ENCODE results near the gene NECAP2.

The NECAP2 gene, protein sequence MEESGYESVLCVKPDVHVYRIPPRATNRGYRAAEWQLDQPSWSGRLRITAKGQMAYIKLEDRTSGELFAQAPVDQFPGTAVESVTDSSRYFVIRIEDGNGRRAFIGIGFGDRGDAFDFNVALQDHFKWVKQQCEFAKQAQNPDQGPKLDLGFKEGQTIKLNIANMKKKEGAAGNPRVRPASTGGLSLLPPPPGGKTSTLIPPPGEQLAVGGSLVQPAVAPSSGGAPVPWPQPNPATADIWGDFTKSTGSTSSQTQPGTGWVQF

DNA sequence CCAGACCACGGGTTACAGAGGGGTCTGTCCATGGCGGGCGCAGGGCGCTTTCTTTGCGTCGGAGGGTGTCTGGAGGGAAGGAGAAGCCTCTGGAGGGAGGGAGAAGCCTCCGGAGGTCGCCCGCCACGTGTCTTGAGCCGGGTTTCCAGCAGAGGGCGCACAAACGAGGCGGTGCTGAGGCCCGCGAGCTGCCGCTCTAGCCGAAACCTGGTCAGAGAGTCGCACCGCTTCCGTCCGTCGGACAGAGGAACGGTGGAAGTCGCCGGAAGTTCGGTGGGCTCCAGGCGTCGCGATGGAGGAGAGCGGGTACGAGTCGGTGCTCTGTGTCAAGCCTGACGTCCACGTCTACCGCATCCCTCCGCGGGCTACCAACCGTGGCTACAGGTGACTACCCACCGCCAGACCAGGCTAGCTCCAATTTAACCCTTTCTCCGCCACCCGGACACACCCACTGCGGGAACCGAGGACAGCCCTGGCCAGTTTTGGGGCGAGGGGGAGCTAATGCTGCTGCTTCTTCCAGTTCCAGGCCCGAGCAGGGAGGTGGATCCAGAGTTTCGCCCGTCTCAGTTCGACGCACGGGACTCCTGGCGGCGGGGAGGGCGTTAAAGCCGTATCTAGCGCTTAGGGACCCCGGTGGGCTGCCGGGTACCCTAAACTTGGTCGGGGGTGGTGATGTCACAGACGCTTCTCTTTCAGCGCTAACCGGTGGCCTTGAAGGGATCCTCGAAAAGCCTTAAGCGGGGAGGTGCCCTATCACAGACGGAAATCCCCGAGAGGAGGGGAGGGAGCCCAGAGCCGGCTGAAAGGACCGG is at the start of gene NECAP2:
Gene NECAP2, plus strand, starts transcription at position 255 of the 812 bp plus-strand sequence. Its CDS starts 38 bp downstream, at position 293.
- peaks cover 12% of the 10 kb centered on the region for H3K27me3 ChIP-seq (ENCODE audit: control insufficient read depth, insufficient read depth, low read length)
- H3K4me3 ChIP-seq (ENCODE audit: low read depth, low read length), result peak within 1 kb of the TSS; percentile 100
- no peaks in the 10 kb centered on the region for H3K9me3 ChIP-seq (ENCODE audit: control insufficient read depth, insufficient read depth, low read length)
- peak within 1 kb of the TSS; percentile 90 for H3K9ac ChIP-seq (ENCODE audit: low read depth, low read length)
- H3K4me1 ChIP-seq (ENCODE audit: control insufficient read depth, insufficient read depth, low read length), result no peaks in the 10 kb centered on the region
- H3K36me3 ChIP-seq (ENCODE audit: control insufficient read depth, insufficient read depth, low read length), result peaks cover 4% of the 10 kb centered on the region

DNA sequence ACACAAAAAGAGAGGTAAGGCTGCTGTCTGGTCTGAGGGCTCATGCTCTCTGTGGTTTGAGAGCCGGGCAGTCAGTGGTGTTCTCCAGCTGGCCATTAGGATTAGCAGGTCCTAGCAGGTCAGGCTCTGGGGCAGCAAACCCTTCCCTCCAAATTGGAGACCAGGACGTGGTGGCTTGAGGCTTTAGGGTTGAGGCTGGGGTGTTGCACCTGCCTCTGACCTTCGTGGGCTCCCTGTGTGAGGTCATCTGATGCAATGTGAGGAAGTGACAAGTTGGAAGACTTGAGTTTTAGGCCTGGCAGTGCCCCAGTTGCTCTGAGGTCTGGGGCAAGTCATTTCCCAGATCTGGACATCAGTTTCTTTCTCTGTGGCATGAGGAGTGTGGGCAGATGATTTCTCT is 49.1 kb upstream of the NECAP2 start:
- Histone ChIP-seq H3K9ac (ENCODE audit: low read depth, low read length) (no peak overlapping the region), H3K9me3 (ENCODE audit: control insufficient read depth, insufficient read depth, low read length) (no peaks in the 10 kb centered on the region), H3K36me3 (ENCODE audit: control insufficient read depth, insufficient read depth, low read length) (peaks cover 19% of the 10 kb centered on the region), H3K4me1 (ENCODE audit: control insufficient read depth, insufficient read depth, low read length) (peaks cover 6% of the 10 kb centered on the region), H3K4me3 (ENCODE audit: low read depth, low read length) (no peak overlapping the region), H3K27me3 (ENCODE audit: control insufficient read depth, insufficient read depth, low read length) (no peaks in the 10 kb centered on the region)

DNA sequence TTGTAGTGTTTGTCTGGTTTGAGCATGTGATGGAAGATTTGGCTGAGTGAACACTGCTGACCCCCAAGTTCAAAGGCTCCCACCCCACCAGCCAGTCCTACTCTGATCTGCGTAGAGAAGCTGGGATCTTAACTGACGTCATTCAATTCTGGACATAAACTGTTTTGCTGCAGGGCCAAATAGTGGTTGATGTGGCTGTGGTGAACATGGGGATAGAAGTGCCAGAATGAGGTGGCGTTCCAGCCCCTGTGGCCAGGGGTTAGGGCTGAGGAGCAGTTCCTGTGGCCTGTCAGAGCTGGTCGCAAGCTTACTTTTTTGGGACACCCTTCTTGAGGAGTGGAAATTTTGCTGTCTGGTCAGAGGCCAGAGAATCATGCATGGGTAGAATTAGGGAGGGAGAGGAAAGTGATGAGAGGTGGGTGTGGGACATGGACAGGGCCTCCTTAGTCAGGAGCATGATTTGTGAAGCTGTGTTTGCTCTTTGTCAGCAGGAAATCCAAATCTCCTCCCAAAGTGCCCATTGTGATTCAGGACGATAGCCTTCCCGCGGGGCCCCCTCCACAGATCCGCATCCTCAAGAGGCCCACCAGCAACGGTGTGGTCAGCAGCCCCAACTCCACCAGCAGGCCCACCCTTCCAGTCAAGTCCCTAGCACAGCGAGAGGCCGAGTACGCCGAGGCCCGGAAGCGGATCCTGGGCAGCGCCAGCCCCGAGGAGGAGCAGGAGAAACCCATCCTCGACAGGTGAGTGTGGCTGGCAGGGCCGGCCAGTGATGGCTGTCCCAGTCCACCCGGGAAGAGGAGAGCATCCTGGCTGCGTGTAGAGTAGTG is 47.6 kb upstream of the NECAP2 start:
- no peaks in the 10 kb centered on the region for H3K9me3 ChIP-seq (ENCODE audit: control insufficient read depth, insufficient read depth, low read length)
- peaks cover 26% of the 10 kb centered on the region for H3K36me3 ChIP-seq (ENCODE audit: control insufficient read depth, insufficient read depth, low read length)
- H3K4me3 ChIP-seq (ENCODE audit: low read depth, low read length), result no peak overlapping the region
- H3K4me1 ChIP-seq (ENCODE audit: control insufficient read depth, insufficient read depth, low read length), result peaks cover 5% of the 10 kb centered on the region
- no peaks in the 10 kb centered on the region for H3K27me3 ChIP-seq (ENCODE audit: control insufficient read depth, insufficient read depth, low read length)
- H3K9ac ChIP-seq (ENCODE audit: low read depth, low read length), result no peak overlapping the region

DNA sequence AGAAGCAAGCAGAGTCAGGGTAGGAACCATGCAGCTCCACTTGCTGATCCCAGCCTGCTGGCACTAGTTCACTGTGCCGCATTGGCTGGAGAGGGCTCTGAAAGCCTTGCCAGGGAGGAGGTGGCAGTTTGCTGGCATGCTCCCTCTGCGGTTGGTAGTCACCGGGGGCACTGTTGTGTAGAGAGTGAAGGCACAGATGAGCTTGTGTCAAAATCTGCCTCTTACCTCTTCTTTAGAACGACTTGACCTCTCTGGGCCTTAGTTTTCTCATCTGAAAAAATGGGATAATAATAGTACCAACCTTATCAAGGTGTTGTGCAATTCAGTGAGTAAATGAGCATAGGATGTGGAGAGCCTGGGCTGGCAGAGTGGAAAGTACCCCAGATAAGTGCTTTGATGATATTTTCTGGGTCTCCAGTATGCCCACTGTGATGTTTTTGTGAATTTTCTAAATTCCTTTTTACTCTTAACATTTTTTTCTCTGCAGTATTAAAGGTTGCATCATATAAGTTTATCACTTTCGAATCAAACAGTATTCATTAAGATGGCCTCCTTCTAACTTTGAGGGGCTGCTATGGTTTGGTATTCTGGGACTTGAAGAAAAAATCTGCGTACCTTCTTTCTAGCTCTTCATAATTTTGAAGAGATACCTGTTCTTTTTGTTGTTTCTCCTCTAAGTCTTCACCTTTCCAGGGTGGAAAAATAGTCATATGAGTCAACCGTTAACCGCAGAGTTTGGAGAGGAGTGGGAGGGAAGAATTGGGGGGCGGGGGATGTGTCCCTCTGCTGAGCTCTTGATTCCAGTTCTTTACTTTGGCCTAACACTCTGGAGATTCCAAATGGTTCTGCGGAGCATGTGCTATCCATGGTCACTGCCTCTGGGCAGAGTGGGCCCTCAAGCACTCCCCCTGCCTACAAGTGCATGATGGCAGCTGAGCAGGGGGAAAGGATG is 46.7 kb upstream of the NECAP2 start:
- H3K4me3 ChIP-seq (ENCODE audit: low read depth, low read length), result no peak overlapping the region
- H3K9ac ChIP-seq (ENCODE audit: low read depth, low read length), result no peak overlapping the region
- H3K27me3 ChIP-seq (ENCODE audit: control insufficient read depth, insufficient read depth, low read length), result no peaks in the 10 kb centered on the region
- H3K4me1 ChIP-seq (ENCODE audit: control insufficient read depth, insufficient read depth, low read length), result peaks cover 5% of the 10 kb centered on the region
- no peaks in the 10 kb centered on the region for H3K9me3 ChIP-seq (ENCODE audit: control insufficient read depth, insufficient read depth, low read length)
- H3K36me3 ChIP-seq (ENCODE audit: control insufficient read depth, insufficient read depth, low read length), result peaks cover 31% of the 10 kb centered on the region

DNA sequence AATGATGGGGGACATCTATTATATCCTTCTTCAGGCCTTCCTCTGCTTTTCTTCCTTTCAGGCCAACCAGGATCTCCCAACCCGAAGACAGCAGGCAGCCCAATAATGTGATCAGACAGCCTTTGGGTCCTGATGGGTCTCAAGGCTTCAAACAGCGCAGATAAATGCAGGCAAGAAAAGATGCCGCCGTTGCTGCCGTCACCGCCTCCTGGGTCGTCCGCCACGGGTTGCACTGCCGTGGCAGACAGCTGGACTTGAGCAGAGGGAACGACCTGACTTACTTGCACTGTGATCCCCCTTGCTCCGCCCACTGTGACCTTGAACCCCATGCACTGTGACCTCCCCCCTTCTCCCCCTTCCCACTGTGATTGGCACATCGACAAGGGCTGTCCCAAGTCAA is 45.5 kb upstream of the NECAP2 start:
- Histone ChIP-seq H3K9ac (ENCODE audit: low read depth, low read length) (no peak overlapping the region), H3K36me3 (ENCODE audit: control insufficient read depth, insufficient read depth, low read length) (peaks cover 40% of the 10 kb centered on the region), H3K27me3 (ENCODE audit: control insufficient read depth, insufficient read depth, low read length) (no peaks in the 10 kb centered on the region), H3K4me3 (ENCODE audit: low read depth, low read length) (no peak overlapping the region), H3K9me3 (ENCODE audit: control insufficient read depth, insufficient read depth, low read length) (no peaks in the 10 kb centered on the region), H3K4me1 (ENCODE audit: control insufficient read depth, insufficient read depth, low read length) (peaks cover 5% of the 10 kb centered on the region)

DNA sequence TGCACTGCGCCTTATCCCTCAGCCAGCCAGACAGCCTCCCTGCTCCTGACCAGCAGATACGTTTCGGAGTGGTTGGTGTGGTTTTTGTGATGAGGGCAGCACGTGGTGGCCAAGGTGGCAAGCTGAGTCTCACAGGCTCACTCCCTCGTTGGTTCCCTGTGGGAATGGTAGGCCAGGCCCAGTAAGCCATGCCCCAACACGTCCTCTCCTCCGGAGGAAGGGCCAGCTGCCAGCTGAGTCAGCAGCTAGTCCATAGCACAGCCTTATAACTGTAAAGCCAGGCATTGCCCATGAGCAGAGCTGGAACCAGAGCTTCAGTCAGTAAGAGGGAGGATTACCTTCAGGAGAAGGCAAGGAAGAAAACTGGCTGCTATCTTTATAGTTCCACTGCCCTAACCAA is 43.9 kb upstream of the NECAP2 start:
- Histone ChIP-seq H3K4me1 (ENCODE audit: control insufficient read depth, insufficient read depth, low read length) (peaks cover 5% of the 10 kb centered on the region), H3K36me3 (ENCODE audit: control insufficient read depth, insufficient read depth, low read length) (peaks cover 40% of the 10 kb centered on the region), H3K4me3 (ENCODE audit: low read depth, low read length) (no peak overlapping the region), H3K9ac (ENCODE audit: low read depth, low read length) (no peak overlapping the region), H3K9me3 (ENCODE audit: control insufficient read depth, insufficient read depth, low read length) (no peaks in the 10 kb centered on the region), H3K27me3 (ENCODE audit: control insufficient read depth, insufficient read depth, low read length) (no peaks in the 10 kb centered on the region)

DNA sequence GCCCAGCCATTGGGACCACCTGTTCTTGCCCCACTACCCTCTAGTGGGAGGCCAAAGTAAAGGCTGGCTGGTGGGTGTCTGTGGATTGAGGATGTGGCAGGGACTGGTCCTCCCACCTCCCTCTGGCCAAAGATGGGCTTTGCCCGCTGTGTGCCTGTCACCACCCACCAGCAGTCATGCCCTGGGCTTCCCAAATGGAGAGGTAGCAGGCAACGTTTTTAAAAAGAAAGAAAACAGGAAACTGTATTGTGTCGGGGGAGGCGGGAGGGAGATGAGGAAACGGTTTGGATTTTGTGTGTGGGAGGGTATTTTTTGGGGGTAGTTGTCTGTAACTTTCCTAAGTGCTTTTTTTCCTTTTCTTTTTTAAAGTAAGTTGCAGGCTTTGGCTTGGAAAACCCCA is 43.4 kb upstream of the NECAP2 start:
- H3K4me1 ChIP-seq (ENCODE audit: control insufficient read depth, insufficient read depth, low read length), result peaks cover 5% of the 10 kb centered on the region
- H3K27me3 ChIP-seq (ENCODE audit: control insufficient read depth, insufficient read depth, low read length), result no peaks in the 10 kb centered on the region
- H3K36me3 ChIP-seq (ENCODE audit: control insufficient read depth, insufficient read depth, low read length), result peaks cover 40% of the 10 kb centered on the region
- H3K9me3 ChIP-seq (ENCODE audit: control insufficient read depth, insufficient read depth, low read length), result no peaks in the 10 kb centered on the region
- H3K9ac ChIP-seq (ENCODE audit: low read depth, low read length), result no peak overlapping the region
- no peak overlapping the region for H3K4me3 ChIP-seq (ENCODE audit: low read depth, low read length)

DNA sequence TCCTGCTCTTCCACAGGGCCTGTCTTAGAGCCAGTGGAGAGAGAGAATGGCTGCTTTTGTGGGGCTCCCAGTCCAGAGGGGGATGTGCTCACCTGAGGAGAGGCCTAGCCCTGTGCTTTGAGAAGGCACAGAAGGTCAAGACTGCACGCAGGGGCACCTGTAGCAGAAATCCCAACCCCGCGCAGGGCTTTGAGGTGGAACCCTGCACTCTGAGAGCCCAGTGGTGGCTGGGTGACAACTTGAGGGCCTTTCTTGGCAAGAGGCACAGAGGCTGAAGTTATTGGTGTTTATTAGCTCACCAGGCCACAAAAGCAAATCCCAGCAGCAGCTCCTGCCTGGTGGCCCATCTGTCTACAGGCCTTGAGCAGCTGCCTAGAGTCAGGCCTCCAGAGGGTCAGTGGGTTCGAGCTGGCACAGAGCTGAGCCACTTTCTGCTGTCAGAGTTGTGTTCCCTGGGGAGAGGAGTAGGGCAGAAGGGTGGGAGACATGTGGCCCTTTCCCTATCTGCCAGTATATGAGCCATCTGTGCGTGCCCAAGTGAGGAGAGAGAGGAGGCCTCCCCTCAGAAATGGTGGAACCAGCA is 42.1 kb upstream of the NECAP2 start:
- H3K9ac ChIP-seq (ENCODE audit: low read depth, low read length), result no peak overlapping the region
- H3K27me3 ChIP-seq (ENCODE audit: control insufficient read depth, insufficient read depth, low read length), result no peaks in the 10 kb centered on the region
- no peaks in the 10 kb centered on the region for H3K9me3 ChIP-seq (ENCODE audit: control insufficient read depth, insufficient read depth, low read length)
- H3K4me3 ChIP-seq (ENCODE audit: low read depth, low read length), result no peak overlapping the region
- no peaks in the 10 kb centered on the region for H3K4me1 ChIP-seq (ENCODE audit: control insufficient read depth, insufficient read depth, low read length)
- H3K36me3 ChIP-seq (ENCODE audit: control insufficient read depth, insufficient read depth, low read length), result peaks cover 40% of the 10 kb centered on the region

DNA sequence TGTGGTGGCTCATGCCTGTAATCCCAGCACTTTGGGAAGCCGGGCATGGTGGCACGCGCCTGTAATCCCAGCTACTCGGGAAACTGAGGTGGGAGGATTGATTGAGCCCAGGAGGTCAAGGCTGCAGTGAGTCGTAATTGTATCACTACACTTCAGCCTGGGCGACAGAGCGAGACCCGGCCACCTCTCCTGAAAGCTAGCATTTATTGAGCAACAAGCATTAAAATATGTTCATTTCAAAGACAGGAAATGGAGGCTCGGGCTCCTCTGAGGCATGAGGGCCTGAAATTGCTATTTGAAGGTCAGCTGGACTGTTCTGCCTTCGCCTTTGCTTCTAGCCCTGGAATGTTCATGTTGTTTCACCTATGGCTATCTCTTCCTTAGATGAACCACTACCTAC is 37.8 kb upstream of the NECAP2 start:
- H3K4me3 ChIP-seq (ENCODE audit: low read depth, low read length), result no peak overlapping the region
- no peaks in the 10 kb centered on the region for H3K4me1 ChIP-seq (ENCODE audit: control insufficient read depth, insufficient read depth, low read length)
- H3K9ac ChIP-seq (ENCODE audit: low read depth, low read length), result no peak overlapping the region
- H3K36me3 ChIP-seq (ENCODE audit: control insufficient read depth, insufficient read depth, low read length), result peaks cover 14% of the 10 kb centered on the region
- no peaks in the 10 kb centered on the region for H3K9me3 ChIP-seq (ENCODE audit: control insufficient read depth, insufficient read depth, low read length)
- no peaks in the 10 kb centered on the region for H3K27me3 ChIP-seq (ENCODE audit: control insufficient read depth, insufficient read depth, low read length)

DNA sequence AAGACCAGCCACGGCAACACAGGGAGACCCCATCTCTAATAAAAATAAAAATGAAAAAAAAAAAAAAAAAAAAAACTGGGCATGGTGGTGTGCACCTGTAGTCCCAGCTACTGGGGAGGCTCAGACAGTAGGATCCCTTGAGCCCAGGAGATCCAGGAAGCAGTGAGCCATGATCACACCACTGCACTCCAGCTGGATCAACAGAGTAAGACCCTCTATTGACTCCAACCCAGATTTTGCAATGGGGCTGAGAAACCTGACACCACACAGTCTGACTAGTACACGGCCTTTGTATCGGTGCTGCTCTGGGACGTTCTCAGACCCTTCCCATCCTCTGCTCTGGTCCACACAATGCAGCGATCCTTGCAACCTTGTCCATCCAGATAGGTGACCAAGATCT is 35.1 kb upstream of the NECAP2 start:
- no peaks in the 10 kb centered on the region for H3K36me3 ChIP-seq (ENCODE audit: control insufficient read depth, insufficient read depth, low read length)
- no peaks in the 10 kb centered on the region for H3K4me1 ChIP-seq (ENCODE audit: control insufficient read depth, insufficient read depth, low read length)
- H3K27me3 ChIP-seq (ENCODE audit: control insufficient read depth, insufficient read depth, low read length), result no peaks in the 10 kb centered on the region
- H3K9ac ChIP-seq (ENCODE audit: low read depth, low read length), result no peak overlapping the region
- no peaks in the 10 kb centered on the region for H3K9me3 ChIP-seq (ENCODE audit: control insufficient read depth, insufficient read depth, low read length)
- H3K4me3 ChIP-seq (ENCODE audit: low read depth, low read length), result no peak overlapping the region

Data from iPS-15b (cell line).